ENCODE data around the gene NOS1AP. TPM values are rescaled to one million over a fixed set of nuclear protein-coding genes. Genes with fewer than 3 reads are reported as not detected.

The NOS1AP gene
- total and polyA plus RNA-seq, 8 donors = 0.25 to 13.8 (median 6.2) TPM

DNA sequence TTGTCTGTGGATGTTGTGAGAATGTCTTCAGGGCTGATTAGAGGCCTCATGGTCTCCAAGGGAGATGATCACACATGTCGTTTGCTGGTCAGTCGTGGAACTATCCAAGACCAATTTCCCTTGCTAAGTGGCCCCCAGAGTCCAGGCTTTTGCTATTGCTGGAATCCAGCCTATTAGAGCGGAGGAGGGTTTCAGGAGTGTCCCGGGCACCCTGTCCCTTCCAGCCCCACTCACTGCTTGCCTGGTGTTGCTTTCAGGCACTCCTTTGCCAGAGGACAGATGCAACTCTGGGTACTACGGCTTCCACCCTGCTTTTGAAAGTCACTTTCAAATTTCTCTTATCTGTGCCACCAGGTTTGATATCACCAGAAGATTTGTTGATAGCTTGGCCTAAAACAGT, 149.1 kb downstream of the NOS1AP start:
- WGBS, 5 donors = 53 to 89% (median 74%) methylated on average over 5 of the region's 5 CpGs
- Histone ChIP-seq H3K9me3 (no peaks in the 10 kb centered on the region), H3K4me3 (no peak overlapping the region), H3K27ac (peak overlapping the region in 1 of 5 donors; percentile 7), H3K27me3 (no peaks in the 10 kb centered on the region), H3K36me3 (no peaks in the 10 kb centered on the region), H3K4me1 (peaks cover 18 to 75% (median 51%) of the 10 kb centered on the region in 4 donors)
- intact Hi-C loops (cut with DNase I; ENCODE audit: low total_unique reads) = no loop called here
- TF ChIP-seq POLR2AphosphoS5 (IDR thresholded peaks at IDR 0.05) (no peak), EP300 (IDR thresholded peaks at IDR 0.05) (no peak), POLR2A (IDR thresholded peaks at IDR 0.05) (no peak)
- TF ChIP-seq, protein P1, sequence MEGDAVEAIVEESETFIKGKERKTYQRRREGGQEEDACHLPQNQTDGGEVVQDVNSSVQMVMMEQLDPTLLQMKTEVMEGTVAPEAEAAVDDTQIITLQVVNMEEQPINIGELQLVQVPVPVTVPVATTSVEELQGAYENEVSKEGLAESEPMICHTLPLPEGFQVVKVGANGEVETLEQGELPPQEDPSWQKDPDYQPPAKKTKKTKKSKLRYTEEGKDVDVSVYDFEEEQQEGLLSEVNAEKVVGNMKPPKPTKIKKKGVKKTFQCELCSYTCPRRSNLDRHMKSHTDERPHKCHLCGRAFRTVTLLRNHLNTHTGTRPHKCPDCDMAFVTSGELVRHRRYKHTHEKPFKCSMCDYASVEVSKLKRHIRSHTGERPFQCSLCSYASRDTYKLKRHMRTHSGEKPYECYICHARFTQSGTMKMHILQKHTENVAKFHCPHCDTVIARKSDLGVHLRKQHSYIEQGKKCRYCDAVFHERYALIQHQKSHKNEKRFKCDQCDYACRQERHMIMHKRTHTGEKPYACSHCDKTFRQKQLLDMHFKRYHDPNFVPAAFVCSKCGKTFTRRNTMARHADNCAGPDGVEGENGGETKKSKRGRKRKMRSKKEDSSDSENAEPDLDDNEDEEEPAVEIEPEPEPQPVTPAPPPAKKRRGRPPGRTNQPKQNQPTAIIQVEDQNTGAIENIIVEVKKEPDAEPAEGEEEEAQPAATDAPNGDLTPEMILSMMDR (IDR thresholded peaks at IDR 0.05) = no peak
- DNase-seq = no peak

DNA sequence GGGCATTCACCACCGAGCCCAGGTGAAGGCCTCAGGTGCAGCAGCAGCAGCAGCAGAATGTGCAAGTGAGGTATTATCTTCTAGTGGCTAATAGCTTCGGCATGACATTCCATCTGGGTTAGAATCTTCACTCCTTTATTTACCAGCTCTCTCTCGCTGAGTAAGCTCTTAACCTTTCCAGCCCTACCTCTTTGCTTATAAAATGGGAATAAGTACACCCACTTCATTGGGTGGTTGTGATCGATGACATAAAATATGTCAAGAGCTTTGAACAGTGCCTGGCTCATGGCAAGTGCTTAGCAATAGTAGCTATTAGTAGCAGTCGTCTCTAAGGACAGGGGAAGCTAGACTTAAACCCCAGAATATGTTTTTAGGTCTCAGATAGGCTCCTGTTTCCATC, 149.5 kb downstream of the NOS1AP start:
- Histone ChIP-seq H3K4me3 (no peak overlapping the region), H3K9me3 (no peaks in the 10 kb centered on the region), H3K27ac (no peak overlapping the region), H3K4me1 (peaks cover 18 to 75% (median 48%) of the 10 kb centered on the region in 4 donors), H3K36me3 (no peaks in the 10 kb centered on the region), H3K27me3 (no peaks in the 10 kb centered on the region)
- TF ChIP-seq POLR2AphosphoS5 (IDR thresholded peaks at IDR 0.05) (no peak), EP300 (IDR thresholded peaks at IDR 0.05) (no peak), POLR2A (IDR thresholded peaks at IDR 0.05) (no peak)
- TF ChIP-seq, protein P1 (IDR thresholded peaks at IDR 0.05) = no peak
- intact Hi-C loops (cut with DNase I; ENCODE audit: low total_unique reads) = no loop called here
- DNase-seq = no peak
- WGBS, 5 donors = 63 to 67% (median 66%) methylated on average over 5 of the region's 5 CpGs

DNA sequence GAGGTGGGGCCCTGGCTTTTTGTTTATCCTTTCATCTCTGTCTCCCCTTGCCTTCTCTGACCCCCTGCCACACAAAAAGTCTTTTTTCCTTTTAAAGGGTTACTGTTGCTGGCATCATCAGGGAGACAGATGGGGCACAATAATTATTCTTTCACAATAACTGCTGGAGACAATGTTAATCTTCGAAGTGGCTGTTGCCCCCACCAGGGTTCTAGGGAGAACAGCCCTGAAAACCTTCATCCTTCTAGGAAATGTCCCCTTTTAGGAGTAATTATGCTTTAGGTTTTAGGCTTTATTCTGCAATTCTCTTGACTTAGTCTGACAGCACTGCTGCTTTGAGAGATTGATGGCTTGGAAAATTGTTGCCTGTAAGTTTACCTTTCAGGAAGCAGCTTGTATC, 150.0 kb downstream of the NOS1AP start:
- Histone ChIP-seq H3K36me3 (no peaks in the 10 kb centered on the region), H3K4me3 (no peak overlapping the region), H3K27ac (no peak overlapping the region), H3K4me1 (peaks cover 18 to 72% (median 44%) of the 10 kb centered on the region in 4 donors), H3K27me3 (no peaks in the 10 kb centered on the region), H3K9me3 (no peaks in the 10 kb centered on the region)
- TF ChIP-seq, protein P1 (IDR thresholded peaks at IDR 0.05) = no peak
- no peak for TF ChIP-seq EP300 (IDR thresholded peaks at IDR 0.05)
- no peak for TF ChIP-seq POLR2AphosphoS5 (IDR thresholded peaks at IDR 0.05)
- no peak for TF ChIP-seq POLR2A (IDR thresholded peaks at IDR 0.05)
- intact Hi-C loops (cut with DNase I; ENCODE audit: low total_unique reads) = no loop called here
- WGBS, 5 donors = 74 to 93% (median 86%) methylated on average over 1 of the region's 1 CpG
- DNase-seq = no peak

DNA sequence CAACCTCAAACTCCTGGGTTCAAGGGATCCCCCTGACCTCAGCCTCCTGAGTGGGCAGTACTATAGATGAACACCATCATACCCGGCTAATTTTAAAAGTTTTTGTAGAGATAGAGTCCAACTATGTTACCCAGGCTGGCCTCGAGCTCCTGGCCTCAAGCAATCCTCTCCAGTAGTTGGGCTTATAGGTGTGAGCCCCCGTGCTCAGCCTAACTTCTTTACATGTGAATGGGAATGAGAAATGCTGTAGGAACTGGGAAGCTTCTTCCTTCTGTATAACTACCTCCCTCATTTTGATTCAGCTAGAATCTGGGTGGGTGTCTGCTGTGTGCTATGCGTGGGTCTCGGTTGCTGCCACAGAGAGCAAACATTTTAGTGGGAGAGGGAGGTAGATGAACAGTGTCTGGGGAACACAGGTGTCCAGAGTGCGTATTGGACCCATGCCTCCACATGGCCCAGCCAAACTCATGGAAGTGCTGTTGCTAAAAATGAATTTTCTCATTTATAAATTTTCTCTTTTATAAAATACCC, 150.6 kb downstream of the NOS1AP start:
- no peaks in the 10 kb centered on the region for H3K27me3 ChIP-seq
- no peak for TF ChIP-seq POLR2AphosphoS5 (IDR thresholded peaks at IDR 0.05)
- no peak for TF ChIP-seq EP300 (IDR thresholded peaks at IDR 0.05)
- no peaks in the 10 kb centered on the region for H3K36me3 ChIP-seq
- H3K9me3 ChIP-seq = no peaks in the 10 kb centered on the region
- 90 to 94% (median 93%) methylated on average over 6 of the region's 6 CpGs for WGBS, 5 donors
- H3K4me1 ChIP-seq = peaks cover 12 to 66% (median 40%) of the 10 kb centered on the region in 4 donors
- no peak overlapping the region for H3K4me3 ChIP-seq
- no peak for DNase-seq
- no peak overlapping the region for H3K27ac ChIP-seq
- intact Hi-C loops (cut with DNase I; ENCODE audit: low total_unique reads) = no loop called here

DNA sequence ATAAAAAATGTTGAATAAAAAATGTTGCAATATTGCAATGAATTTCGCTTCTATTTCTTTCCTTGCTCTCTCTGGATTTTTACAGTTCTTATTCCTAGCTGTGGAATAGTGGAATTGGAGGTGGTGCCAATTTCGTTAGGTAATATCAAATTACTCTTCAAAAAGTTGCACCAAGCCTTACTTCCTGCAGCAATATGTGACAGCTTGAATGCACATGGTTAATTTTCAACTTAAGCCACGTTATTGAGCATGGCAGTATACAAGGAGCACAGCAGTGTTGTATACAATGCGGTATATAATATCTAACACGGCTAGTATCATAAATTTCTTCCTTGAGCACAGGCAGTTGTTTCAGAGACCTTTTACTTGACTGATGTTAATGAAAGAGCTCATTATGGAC, 152.5 kb downstream of the NOS1AP start:
- H3K27ac ChIP-seq = no peak overlapping the region
- peaks cover 6 to 52% (median 26%) of the 10 kb centered on the region in 4 donors for H3K4me1 ChIP-seq
- no peaks in the 10 kb centered on the region for H3K9me3 ChIP-seq
- TF ChIP-seq EP300 (IDR thresholded peaks at IDR 0.05) (no peak), POLR2A (IDR thresholded peaks at IDR 0.05) (no peak), POLR2AphosphoS5 (IDR thresholded peaks at IDR 0.05) (no peak)
- TF ChIP-seq, protein P1 (IDR thresholded peaks at IDR 0.05) = no peak
- no peak overlapping the region for H3K4me3 ChIP-seq
- DNase-seq = no peak
- WGBS, 5 donors = 51 to 65% (median 55%) methylated on average over 5 of the region's 5 CpGs
- H3K36me3 ChIP-seq = no peaks in the 10 kb centered on the region
- intact Hi-C loops (cut with DNase I; ENCODE audit: low total_unique reads) = no loop called here
- no peaks in the 10 kb centered on the region for H3K27me3 ChIP-seq

Data from stomach (tissue), 9 donors.